CD4-positive, alpha-beta T cell treated with Interleukin-6 for 4 hours (primary cell): ENCODE measurements around the gene PNPLA5.
A peak's percentile ranks its signal among the peaks of the same experiment; 100 is the strongest.

Experiments
- DNase-seq: peaks from one replicate; pipeline ENCODE4 v3.0.0-alpha.2; 2020; ENCODE audit warnings: mixed read lengths

PNPLA5 gene

DNA sequence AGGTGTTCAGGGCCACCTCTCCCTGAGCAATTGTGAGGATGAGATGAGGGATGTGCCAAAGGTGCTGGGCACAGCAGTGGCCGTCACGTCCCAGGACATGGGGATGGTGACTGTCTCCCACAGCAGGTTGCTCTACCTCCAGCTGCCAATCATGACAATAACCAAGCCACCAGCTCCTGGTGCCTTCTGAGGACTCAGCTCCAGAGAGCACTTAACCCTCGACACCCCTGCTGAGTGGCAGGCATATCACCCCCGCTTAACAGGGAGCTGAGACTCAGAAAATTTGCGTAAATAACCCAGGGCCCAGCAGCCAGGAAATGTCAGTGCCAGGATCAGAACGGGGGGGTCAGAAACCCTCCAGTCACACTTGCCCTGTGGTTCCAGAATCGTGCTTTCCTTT, 8.4 kb upstream of the PNPLA5 start:
- no peak for DNase-seq

DNA sequence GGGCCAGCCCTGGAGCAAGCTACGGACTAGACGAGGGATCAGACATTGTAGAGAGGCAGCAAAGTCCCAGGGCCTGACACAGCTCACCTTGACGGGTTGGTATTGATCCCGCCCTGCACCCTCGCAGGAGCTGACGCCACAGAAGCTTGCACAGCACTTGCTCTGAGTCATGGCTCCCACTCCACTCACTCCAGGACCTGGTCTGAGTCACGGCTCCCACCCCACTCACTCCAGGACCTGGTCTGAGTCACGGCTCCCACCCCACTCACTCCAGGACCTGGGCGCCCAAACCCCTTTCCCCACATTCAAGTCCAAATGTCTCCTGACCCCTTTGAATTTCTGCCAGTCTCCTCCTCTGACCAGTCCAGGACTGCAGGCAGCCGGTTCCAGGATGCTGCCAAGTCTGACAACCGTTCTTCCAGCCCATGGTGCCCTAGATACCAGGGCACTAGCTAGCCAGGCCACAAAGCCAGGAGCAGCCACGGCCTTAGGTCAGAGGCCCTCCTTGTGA, 6.0 kb upstream of the PNPLA5 start:
- no peak for DNase-seq

DNA sequence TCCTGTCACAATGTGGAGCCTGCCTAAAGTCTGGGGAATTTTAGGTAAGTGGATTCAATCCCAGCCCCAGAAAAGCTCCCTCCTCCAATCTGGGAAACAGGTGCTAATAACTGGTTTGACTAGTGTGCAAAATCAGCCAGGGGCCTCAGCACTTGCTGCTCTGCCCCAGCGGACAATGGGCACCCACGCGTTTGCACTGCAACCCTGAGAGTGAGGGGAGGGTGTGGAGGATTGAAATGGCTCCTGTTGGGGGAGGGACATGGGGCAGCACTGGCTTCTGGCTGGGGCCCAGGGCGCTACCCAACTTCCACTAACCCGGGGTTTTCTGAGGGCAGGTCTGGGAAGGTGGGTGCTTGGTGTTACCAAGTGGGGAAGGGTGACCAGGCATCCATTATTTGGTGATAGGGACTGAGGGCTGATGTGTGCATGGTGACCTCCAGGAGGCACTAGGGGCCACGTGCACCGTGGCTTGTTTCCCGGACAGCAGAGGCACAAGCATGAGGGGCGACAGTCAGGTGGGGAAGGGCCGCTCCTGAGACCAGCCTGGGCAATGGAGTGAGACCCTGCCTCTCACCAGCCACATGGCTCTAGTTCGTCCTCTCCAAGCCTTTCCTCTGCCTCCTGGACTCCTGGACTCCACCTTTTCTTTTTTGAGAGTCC, 4.3 kb upstream of the PNPLA5 start:
- no peak for DNase-seq

DNA sequence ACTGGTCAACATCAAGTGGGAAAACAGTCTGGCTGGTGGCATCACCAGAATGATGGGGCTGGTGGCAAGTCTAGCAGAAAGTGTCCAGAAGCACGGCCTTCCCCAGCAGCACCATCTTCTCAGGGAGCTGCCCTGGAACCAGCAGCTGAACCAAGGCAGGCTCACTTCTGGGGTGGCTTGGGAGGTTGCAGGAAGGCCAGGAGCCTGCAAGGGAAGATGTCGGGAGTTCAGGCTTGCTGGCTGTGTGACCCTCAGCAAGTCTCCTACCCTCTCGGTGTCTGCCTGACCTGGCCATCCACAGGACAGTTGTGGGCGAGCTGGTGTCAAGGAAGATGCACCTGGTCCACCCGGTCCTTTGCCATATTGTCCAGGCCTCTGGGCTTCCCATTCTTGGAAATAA, 2.3 kb upstream of the PNPLA5 start:
- no peak for DNase-seq

DNA sequence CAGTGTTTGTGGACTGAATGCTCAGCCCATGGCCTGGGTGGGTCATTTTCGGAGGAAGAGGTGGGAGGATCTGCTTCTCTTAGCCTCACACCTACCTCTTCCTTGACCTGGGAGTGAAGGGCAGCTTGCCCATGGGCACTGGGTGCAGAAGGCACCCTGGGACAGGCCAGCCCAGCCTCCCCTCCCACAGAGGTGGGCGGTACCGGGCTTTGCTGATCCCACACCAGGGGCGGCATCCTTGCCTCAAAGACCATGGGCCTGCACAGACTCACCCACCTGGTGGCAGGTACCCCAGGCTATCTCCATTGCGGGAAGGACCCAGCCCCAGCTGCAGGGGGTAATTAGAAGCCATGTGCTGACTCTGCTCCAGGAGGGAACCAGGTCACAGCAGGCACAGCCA, 1.5 kb upstream of the PNPLA5 start:
- DNase-seq: no peak

DNA sequence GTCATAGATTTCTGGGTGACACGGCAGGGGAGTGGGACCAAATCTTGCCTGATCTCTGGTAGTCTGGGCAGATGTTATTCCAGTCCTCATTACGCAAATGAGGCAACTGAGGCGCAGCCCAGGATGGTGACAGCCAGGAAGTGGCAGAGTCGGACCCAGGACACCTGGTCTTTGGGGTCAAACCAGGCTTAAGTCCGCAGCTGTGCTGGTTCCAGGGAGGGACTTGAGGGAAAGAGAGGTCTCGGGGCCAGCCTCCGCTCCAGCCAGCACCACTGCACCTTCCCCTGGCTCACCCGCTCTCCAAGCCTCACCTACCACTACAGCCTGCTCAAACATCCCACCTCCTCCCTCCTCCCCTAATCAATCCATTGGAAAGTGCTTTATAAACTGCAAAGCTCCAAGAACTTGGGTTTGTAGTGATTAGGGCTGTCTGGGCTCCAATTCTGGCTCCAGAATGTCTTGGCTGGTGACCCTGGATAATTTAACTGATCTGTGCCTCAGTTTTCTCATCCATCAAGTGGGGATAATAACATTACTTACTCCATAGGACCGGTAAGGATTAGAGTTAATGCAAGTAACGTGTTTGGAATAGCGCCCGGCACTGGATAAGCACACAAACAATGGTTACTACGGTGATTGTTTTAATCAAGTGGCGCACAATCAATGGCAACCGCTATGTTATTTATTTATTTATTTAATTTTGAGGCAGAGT, 526 bp upstream of the PNPLA5 start:
- DNase-seq: no peak

DNA sequence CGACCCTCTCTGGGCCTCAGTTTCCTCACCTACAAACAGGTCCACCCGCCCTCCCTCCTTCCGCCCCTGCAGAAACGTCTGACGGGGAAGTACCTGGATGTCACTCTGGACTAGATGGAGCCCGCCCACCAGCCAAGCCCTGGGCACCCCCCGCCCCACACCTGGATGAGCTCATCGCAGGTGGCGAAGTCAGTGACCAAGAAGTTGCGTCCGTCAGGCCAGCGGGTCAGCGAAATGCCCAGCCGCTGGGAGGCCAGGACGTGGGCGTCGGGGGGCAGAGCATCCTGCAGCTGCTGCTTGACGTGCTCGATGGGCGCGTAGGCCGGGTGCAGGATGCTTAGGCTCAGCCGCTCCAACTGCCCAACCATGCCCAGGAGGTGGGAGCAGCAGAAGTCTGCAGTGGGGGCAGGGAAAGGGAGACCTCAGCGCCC, 897 bp downstream of the PNPLA5 start:
- DNase-seq: no peak

DNA sequence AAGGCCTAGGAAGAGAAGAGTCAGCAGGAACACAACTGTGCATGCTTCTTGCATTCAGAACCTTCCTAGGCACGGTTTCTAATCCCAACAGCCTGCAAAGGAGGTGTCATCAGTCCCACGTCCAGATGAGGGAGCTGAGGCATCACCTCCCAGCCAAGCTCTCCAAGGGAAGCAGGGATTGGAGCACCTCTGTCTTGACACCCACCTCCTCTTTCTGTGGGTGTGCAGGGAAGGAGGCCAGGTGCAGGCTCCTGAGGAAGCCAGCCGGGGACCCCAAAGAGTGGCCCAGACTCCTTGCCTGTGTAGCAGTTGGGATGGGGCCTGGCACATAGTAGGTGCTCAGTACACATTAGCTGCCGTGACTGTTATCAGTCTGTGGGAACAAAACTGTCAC, 2.0 kb downstream of the PNPLA5 start:
- no peak for DNase-seq

DNA sequence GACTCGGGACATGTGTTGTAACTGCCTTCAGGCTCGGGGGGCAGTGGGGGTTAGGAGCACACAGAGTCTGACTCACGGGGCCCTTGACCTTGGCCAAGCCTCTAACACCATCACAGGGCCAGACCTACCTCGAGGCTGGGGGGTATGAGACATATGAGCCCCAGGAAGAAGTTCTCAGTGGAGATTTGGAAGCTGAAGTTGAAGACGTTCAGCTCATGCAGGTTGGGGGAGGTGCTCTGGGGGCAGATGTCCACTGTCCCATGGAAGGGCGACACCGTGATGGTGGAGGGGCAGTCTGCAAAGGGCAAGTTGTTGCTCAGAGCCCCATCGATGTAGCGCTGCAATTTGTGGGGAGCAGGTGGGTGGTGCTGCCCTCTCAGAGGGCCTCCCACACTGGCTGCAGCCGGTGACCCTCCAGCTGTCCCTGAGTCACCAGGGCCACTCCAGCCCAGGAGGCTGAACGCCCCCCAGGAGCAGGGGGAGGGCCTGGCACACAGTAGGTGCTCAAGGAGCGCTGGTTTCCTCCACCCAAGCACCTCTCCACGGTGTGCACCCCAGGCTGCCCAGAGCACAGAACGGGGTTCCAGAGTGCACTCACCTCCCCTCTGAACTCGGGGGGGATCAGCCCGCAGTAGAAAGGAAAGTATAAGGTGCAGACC, 2.5 kb downstream of the PNPLA5 start:
- no peak for DNase-seq

DNA sequence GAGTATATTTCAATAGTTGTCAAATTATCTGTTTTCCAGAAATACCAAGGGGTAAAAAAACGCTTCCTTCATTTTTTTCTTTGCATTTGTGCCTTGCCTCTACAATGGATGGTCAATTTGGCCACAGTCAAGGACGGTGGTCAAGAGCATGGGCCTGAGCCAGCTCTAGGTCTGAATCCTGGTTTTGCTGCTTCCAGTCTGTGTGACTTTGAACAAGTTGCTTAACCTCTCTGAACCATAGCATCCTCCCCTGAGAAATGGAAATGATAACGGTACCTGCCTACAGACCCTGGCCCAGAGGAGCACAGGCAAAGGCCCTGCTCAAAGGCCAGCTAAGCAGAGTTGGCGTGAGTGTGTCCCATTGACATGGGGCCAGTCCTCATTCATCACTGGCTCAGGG, 3.1 kb downstream of the PNPLA5 start:
- no peak for DNase-seq

DNA sequence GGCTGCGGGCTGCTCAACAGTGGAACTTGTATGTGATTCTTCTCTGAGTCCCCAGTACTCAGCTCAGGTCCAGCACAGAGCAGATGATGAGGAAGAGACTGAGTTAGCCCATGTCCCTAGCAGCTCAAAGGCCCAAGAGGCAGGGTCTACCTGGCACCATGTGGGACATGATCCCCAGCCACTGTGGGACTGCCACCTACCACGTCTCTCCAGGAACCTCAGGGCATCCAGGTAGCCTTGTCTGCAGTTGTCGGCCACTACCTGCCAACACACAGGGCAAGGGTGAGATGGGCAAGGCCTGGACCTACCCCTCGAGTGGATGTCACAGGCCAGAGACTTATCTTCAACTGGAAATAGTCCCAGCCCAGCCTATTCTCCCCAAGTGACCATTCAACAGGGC, 4.4 kb downstream of the PNPLA5 start:
- DNase-seq: no peak

DNA sequence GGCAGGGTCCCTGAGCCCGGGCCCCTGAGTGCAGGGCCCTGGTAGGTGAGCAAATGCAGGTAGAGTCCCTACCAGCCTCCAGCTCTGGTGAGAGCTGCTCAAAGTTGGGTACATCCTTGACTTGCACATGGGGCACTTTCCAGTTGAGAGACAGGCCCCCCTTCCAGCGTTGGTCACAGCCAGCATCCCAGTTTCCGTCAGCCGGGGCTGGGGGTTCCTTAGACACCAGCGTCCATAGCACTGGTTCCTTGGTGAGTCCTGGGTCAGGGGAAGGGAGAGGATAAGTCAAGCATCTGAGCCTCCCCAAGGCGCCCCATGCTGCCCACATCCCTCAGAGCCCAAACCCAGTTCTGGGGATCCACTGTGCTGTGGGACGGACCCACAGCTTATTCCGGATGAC, 5.6 kb downstream of the PNPLA5 start:
- no peak for DNase-seq

DNA sequence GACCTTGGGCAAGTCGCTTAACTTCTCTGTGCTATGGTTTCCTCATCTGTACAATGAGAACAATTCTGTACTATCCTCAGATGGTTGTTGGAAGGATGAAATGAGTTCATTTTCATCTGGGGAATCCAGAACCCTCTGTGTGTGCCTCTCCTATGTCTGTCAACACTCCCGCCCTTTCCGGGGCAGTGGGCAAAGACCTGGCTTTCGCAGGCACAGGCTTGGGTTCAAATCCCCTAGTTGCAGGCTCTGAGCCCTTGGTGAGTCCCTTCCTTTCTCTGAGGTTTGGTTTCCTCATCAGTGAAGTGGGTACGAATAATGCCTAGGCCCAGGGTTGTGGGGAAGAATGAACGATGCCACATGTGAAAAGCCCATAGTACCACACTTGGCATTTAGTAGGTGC, 6.0 kb downstream of the PNPLA5 start:
- DNase-seq: no peak

DNA sequence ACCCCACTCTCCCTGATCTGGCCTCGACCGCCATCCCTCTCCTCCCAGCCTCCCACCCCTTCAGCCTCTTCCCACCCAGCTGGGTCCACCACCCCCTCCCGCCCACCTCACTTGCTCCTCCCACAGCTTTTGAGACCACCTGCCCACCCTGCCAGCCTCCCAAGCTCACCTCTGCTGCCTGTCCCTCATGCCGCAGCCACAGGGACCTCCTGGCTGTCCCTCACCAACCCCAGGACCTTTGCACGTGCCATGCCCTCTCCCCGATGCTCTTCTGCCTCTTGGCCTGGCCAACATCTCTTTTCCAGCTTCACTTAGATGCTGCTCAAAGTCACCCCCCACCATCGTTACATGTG, 6.5 kb downstream of the PNPLA5 start:
- no peak for DNase-seq

DNA sequence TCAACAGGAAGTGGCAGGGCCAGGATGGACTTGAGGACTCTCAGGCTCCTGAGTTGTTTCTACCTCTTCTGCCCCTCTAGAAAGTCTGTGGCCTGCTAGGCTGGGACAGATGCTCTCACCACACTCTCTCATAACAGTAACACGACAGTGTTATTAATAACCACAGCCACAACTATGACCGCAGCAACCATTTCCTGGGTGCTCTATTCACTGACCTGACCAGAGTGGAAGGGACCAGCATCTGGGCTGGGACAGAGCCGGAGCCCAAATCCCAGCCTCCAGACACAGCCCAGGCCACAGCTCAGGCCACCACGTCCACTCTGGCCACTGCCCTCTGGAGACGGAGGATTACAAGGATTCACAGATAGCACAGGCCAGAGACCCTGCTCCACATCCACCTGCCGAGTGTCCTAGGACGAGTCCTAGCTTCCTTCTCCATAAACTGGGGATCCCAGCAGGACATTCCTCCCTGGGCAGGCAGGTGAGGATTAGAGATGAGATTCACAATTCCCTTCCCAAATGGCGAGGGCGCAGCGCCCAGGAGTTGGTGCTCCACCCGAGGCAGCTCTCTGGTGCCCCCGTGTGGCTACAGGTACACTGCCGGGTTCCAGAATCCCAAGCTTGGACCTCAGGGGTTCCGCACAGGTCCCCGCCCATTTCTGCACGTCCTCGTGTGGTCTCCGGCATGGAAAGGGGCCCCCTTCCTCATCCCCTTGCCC, 7.1 kb downstream of the PNPLA5 start:
- peak; percentile 48 for DNase-seq

DNA sequence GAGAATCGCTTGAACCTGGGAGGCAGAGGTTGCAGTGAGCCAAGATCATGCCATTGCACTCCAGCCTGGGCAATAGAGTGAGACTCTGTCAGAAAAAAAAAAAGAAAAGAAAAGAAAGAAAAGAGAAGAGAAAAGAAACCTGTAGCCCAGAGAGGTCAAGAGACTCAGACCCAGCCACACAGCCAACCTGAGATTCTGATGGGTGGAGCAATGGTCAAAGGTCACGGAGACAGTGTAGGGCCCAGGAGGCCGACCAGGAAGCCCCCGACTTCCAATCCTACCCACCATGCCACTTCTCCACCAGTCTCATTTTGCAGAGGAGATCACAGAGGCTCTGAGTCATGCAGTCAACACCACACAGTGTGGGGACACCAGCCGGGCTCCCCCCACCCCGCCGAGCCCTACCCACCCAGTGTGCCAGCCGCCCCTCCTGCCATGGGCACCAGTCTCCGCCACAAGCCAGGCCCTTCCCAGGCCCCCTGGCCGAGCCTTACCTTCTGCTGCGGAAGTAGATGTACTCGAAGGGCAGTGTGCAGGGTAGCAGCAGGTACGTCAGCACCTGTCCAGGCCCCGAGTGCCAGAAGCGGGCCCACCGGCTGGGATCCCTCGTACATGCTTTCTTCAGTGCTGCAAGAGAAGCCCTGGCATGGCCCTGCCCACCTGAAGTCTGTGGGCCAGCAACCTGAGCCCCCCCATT, 7.9 kb downstream of the PNPLA5 start:
- DNase-seq: no peak

DNA sequence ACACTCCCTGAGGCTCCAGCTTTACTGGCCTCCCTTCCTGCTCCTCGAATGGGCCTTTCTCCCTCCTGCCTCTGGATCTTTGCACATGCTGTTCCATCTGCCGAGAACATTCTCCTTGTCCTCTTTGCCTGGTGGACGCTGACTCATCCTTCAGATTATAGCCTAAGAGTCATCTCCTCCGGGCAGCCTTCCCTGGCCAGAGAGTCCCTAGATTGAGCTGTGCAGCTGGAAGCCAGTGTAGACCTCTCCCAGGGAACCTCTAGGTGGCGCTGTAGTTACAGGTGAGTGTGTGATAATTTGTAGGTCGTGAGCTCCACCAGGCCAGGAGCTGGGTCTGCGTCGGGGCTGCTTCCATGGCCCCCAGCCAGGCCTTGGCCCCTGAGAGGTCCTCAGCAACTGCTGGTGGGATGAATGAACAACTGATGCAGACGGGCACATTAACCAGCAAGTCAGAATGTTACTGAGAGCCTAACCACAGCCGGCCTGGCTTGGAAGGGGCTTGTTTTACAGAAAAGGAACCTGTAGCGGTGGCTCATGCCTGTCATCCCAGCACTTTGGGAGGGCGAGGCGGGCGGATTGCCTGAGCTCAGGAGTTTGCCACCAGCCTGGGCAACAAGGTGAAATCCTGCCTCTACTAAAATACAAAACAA, 8.7 kb downstream of the PNPLA5 start:
- peak; percentile 52 for DNase-seq

DNA sequence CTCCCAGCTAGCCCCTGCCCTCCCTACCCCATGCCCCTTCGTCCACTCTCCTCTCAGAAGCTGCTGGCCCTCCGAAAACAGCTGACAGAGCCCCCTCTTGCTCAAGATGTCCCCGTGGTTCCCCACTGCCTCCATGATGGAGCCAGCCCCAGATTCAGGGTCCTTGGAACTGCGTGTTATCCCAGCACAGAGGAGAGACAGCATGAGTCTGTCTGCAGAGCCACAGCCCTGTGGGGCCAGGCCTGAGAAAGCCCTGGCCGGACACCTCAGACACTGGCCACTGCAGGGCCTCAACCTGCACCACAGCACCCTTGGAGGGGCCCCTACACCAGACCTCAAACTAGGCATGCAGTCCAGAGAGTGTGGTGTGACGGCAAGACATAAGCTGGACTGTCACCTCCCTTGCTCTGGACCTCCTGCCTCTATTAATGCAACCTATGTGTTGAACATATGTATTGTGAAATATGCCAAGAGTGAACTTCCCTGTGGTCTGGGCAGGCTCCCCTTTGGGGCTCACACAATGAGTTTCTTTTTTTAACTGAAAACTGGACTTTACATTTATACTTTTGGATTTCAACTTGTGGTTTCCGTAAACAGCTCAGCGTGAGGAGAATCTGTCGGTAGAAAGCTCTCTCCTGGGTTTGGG, 9.6 kb downstream of the PNPLA5 start:
- no peak for DNase-seq

DNA sequence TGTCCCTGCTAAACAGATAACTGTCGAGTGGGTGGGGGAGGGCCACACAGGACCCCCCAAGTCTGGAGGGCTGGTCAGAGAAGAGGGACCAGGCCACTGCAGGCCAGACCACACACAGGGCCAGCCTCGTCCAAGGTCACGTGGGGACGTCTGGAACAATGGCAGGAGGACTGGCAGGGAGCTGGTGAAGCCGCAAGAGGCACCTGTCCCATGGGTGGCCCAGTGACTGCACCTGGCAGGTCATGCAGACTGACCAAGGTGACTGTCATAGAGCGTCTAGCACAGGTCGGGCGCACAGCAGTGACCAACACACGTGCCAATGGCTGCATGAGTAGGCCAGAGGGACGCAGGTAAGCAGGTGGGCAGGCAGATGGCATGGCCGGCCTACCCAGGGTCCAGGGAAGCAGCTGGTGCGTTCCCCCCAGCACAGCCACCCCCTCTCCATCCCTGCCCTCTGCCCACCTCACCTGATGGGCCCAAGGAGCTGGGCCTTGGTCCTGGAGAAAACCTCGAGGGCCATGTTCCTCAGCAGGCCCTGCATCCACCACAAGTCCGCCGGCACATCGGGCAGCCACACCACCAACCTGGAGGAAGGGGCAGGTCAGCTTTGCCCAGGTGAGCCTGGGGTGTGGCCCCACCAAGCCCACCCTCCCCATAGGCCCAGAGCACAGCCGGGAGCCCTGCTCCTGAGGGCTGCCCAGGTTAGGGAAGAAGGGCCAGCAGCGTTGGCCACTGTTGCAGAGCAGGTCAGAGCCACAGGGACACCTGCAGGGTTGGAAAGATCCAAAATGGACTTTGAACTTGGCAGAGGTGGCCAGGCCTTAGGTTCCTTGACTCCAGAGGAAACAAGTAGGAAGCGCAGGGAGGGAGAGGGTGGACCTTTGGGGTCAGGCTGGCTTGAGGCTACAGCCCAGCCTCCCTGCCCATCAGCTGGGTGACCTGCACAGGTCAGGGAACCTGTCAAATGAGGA, 10.4 kb downstream of the PNPLA5 start:
- no peak for DNase-seq

DNA sequence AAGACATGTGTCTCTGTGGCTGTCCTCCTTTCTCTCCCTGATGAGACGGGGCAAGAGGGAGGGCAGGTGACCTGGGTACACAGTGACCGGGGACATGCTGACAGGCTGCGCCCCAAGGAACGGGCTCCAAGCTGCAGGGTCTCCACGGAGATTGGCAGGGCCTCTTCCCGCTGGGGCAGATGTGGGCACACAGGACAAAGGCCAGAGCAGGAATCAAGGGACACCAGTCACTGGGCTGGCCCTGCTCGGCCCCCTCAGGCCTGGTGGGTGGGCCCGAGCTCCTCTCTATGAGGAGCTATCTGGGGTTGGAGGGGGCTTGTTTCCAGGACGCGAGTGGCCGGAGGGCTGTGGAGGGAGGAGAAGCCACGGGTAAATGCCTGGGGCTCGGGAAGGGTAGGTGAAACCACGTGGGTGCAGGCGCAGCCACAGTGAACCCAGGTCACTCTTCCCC, 11.2 kb downstream of the PNPLA5 start:
- DNase-seq: no peak
